22Rv1 (cell line): ENCODE measurements around the gene DENND2A.

ENCODE experiments used
- ZFX ChIP-seq: fragments of 450-650 bp; IDR thresholded peaks from 2 replicates; pipeline ENCODE4 v1.6.1; 2017; ENCODE audit warnings: antibody characterized with exemption, borderline replicate concordance
- TF ChIP-seq, protein P1 (sequence below): fragments of 450-650 bp; IDR thresholded peaks from 2 replicates; pipeline ENCODE4 v1.5.1; 2017; ENCODE audit warnings: mild to moderate bottlenecking

DNA sequence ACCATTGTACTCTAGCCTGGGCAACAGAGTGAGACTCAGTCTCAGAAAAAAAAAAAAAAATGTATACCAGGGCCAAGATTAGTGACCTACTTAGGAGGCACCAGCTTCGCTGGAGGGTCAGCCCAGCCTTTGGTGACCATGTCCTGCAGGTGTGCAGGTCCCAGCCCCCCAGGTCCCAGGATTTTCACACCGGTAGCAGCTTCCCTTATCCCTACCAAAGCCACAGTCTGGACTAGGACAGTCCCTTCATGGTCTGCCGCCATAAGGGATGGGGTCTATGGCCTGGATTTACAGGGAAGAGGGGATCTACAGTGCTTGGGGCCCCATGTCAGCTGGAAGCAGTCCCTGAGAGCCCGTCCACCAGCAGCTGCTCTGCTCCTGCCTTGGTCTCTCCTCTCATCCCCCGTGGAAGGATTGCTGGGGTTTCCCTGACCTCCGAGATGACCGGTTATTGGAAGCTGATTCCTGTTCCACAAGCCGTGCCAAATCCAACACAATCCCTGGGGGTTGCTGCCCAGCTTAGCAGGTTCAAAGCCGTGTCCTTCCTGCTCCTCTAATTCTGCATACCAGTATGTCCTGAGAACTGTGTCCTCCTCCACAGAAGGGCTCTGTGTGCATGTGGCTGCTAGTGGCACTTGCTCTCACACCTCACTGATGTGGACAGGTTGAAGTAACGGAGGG is 44.9 kb upstream of the DENND2A start:
- TF ChIP-seq, protein P1, sequence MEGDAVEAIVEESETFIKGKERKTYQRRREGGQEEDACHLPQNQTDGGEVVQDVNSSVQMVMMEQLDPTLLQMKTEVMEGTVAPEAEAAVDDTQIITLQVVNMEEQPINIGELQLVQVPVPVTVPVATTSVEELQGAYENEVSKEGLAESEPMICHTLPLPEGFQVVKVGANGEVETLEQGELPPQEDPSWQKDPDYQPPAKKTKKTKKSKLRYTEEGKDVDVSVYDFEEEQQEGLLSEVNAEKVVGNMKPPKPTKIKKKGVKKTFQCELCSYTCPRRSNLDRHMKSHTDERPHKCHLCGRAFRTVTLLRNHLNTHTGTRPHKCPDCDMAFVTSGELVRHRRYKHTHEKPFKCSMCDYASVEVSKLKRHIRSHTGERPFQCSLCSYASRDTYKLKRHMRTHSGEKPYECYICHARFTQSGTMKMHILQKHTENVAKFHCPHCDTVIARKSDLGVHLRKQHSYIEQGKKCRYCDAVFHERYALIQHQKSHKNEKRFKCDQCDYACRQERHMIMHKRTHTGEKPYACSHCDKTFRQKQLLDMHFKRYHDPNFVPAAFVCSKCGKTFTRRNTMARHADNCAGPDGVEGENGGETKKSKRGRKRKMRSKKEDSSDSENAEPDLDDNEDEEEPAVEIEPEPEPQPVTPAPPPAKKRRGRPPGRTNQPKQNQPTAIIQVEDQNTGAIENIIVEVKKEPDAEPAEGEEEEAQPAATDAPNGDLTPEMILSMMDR: no peak
- TF ChIP-seq ZFX: no peak
